ENCODE data around the gene LEAP2. TPM values are rescaled to one million over a fixed set of nuclear protein-coding genes. Genes with fewer than 3 reads are reported as not detected.

The LEAP2 gene
- total and polyA plus RNA-seq, 2 of the 4 experiments (the other 2 are of a cell fraction): under 0.01 to 0.36 TPM

DNA sequence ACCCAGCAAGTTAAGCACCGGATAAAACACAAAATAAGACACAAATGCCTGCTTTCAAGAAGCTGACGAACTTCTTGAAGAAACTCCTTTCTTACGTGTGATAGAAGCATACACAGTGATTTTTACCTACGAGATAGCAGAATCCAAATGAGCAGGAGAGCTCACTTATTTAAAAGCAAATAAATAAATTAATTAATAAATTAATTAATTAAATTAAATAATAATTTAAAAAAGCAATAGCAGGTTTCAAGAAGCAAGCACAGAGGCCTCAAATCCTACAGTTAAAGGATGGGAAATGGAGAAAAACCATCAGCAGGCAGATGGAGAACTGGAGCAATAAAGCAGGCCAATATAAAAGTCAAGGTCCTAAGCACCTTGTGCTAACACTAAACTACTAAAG, 17.3 kb downstream of the LEAP2 start:
- no TSS peak for BruUV-seq (replicated peaks)
- intact Hi-C loops (cut with micrococcal nuclease): loop anchor here (5.0 kb wide), 1 partner anchor 41 kb away; no protein-coding TSS in a partner anchor
- Histone ChIP-seq H2AFZ (replicated peaks; ENCODE audit: low read length, poor library complexity) (no peak overlapping the region), H4K20me1 (ENCODE audit: insufficient read depth, low read length) (no peaks in the 10 kb centered on the region; the same call in 1 of the 2 replicates), H3K56ac (ENCODE audit: extremely low read depth, insufficient read depth, low read length) (no peak overlapping the region), H3K27me3 (ENCODE audit: control insufficient read depth, insufficient read depth, low read length) (no peaks in the 10 kb centered on the region), H4K91ac (ENCODE audit: insufficient read depth, low read depth, low read length) (no peak overlapping the region), H3K9me1 (ENCODE audit: insufficient read depth, low read length) (no peaks in the 10 kb centered on the region; the same call in 1 of the 2 replicates), H3K23ac (ENCODE audit: low read depth, low read length) (no peak overlapping the region), H2BK5ac (ENCODE audit: low read depth, low read length, poor library complexity, severe bottlenecking) (no peak overlapping the region), H3K36me3 (ENCODE audit: control insufficient read depth, insufficient read depth, low read length) (peaks cover 40% of the 10 kb centered on the region), H2BK120ac (ENCODE audit: low read depth, low read length) (no peak overlapping the region), H4K5ac (ENCODE audit: low read depth, low read length) (no peak overlapping the region), H3K4me2 (ENCODE audit: low read depth, low read length) (no peak overlapping the region), H4K8ac (ENCODE audit: low read depth in 2 of 2, low read length in 2 of 2) (no peak overlapping the region), H3K4ac (ENCODE audit: low read depth, low read length) (no peak overlapping the region), H2BK15ac (ENCODE audit: low read depth, low read length) (no peak overlapping the region), H3K18ac (ENCODE audit: low read depth, low read length) (no peak overlapping the region), H2AK5ac (ENCODE audit: low read depth, low read length) (no peak overlapping the region), H3K9me3 (ENCODE audit: control insufficient read depth, insufficient read depth, low read length) (no peaks in the 10 kb centered on the region), H3K79me1 (ENCODE audit: low read depth in 1 of 2, low read length in 2 of 2) (peaks cover 24 to 34% of the 10 kb centered on the region in 2 experiments), H2BK20ac (ENCODE audit: low read depth, low read length) (no peak overlapping the region), H3K4me3 (ENCODE audit: insufficient read depth, low read depth, low read length) (no peak overlapping the region), H3K4me1 (ENCODE audit: control insufficient read depth, insufficient read depth, low read length) (0 out of 2 replicates have a peak, but pooled peaks cover 2% of the 10 kb centered on the region), H3K27ac (ENCODE audit: insufficient read depth, low read length) (no peak overlapping the region), H3K14ac (replicated peaks; ENCODE audit: low read depth, low read length) (no peak overlapping the region), H2AK9ac (replicated peaks; ENCODE audit: low read depth, low read length, poor library complexity) (no peak overlapping the region), H3K9ac (ENCODE audit: low read depth, low read length) (no peak overlapping the region)
- WGBS, 2 experiments (ENCODE audit: extremely low coverage in 2 of 2, insufficient read length in 1 of 2): no CpG with 5 or more reads among the region's 4 CpGs
- TF ChIP-seq BHLHE40 (IDR thresholded peaks at IDR 0.05; ENCODE audit: low read depth, low read length) (no peak), SMC3 (IDR thresholded peaks at IDR 0.05; ENCODE audit: low read depth, low read length) (no peak), CEBPB (IDR thresholded peaks at IDR 0.05; ENCODE audit: low read depth, low read length) (no peak), MAZ (IDR thresholded peaks at IDR 0.05; ENCODE audit: borderline replicate concordance, low read depth, low read length) (no peak), FOS (IDR thresholded peaks at IDR 0.05; ENCODE audit: low read depth, low read length) (no peak), POLR2A (IDR thresholded peaks at IDR 0.05; ENCODE audit: low read depth, low read length) (no peak), MXI1 (IDR thresholded peaks at IDR 0.05; ENCODE audit: borderline replicate concordance, low read depth, low read length) (no peak), RAD21 (IDR thresholded peaks at IDR 0.05; ENCODE audit: low read length) (no peak), CHD1 (IDR thresholded peaks at IDR 0.05; ENCODE audit: low read depth, low read length) (no peak), MAFK (IDR thresholded peaks at IDR 0.05; ENCODE audit: low read depth, low read length) (no peak), RFX5 (IDR thresholded peaks at IDR 0.05; ENCODE audit: low read depth, low read length) (no peak), NFE2L2 (IDR thresholded peaks at IDR 0.05; ENCODE audit: low read depth, low read length) (no peak), RCOR1 (IDR thresholded peaks at IDR 0.05; ENCODE audit: insufficient replicate concordance, low read length) (no peak)
- TF ChIP-seq, protein P1, sequence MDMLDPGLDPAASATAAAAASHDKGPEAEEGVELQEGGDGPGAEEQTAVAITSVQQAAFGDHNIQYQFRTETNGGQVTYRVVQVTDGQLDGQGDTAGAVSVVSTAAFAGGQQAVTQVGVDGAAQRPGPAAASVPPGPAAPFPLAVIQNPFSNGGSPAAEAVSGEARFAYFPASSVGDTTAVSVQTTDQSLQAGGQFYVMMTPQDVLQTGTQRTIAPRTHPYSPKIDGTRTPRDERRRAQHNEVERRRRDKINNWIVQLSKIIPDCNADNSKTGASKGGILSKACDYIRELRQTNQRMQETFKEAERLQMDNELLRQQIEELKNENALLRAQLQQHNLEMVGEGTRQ (IDR thresholded peaks at IDR 0.05; ENCODE audit: low read depth, low read length): no peak
- TF ChIP-seq, protein P2, sequence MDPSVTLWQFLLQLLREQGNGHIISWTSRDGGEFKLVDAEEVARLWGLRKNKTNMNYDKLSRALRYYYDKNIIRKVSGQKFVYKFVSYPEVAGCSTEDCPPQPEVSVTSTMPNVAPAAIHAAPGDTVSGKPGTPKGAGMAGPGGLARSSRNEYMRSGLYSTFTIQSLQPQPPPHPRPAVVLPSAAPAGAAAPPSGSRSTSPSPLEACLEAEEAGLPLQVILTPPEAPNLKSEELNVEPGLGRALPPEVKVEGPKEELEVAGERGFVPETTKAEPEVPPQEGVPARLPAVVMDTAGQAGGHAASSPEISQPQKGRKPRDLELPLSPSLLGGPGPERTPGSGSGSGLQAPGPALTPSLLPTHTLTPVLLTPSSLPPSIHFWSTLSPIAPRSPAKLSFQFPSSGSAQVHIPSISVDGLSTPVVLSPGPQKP (IDR thresholded peaks at IDR 0.05; ENCODE audit: borderline replicate concordance, low read depth, low read length): no peak
- TF ChIP-seq, protein P3, sequence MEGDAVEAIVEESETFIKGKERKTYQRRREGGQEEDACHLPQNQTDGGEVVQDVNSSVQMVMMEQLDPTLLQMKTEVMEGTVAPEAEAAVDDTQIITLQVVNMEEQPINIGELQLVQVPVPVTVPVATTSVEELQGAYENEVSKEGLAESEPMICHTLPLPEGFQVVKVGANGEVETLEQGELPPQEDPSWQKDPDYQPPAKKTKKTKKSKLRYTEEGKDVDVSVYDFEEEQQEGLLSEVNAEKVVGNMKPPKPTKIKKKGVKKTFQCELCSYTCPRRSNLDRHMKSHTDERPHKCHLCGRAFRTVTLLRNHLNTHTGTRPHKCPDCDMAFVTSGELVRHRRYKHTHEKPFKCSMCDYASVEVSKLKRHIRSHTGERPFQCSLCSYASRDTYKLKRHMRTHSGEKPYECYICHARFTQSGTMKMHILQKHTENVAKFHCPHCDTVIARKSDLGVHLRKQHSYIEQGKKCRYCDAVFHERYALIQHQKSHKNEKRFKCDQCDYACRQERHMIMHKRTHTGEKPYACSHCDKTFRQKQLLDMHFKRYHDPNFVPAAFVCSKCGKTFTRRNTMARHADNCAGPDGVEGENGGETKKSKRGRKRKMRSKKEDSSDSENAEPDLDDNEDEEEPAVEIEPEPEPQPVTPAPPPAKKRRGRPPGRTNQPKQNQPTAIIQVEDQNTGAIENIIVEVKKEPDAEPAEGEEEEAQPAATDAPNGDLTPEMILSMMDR (conservative IDR thresholded peaks at IDR 0.05; ENCODE audit: low read depth, low read length): no peak
- ChIA-PET POLR2A (ENCODE audit: unreplicated experiment) (interaction anchor here (0.6 kb wide), 1 partner anchor 28 kb away, joined by 3 read pairs; no protein-coding TSS in a partner anchor), CTCF (no interaction called here)
- DNase-seq: no peak
- ATAC-seq (ENCODE audit: low read depth): no peak
- in situ Hi-C loops (cut with MboI; ENCODE audit: low sequenced_read_pairs): no loop called here
- dilution Hi-C loops (cut with HindIII; ENCODE audit: low sequenced_read_pairs, unreplicated experiment): no loop called here
